Stimulated activated CD4-positive, alpha-beta T cell treated with anti-CD3 and anti-CD28 coated beads, TNF-alpha, amount 100 ng/mL, for 4 hours (primary cell): ENCODE measurements around the gene ARL4A.
"Not testable (repeated sequence)": the region's sequence is repeated elsewhere in the genome, so short reads cannot be mapped to it uniquely, and the experiment has no call there.

ENCODE experiments used
- DNase-seq, 3 experiments: peaks; one replicate each; pipeline ENCODE4 v3.0.0-alpha.2; 2020; ENCODE audit warnings: low read depth in 3 of 3

Gene ARL4A

GRCh38 chr7:12686891-12687717, at the start of gene ARL4A:
Gene ARL4A (plus strand): TSS chr7:12687633. CDS start chr7:12688255, 622 bp downstream.
- peak; percentile 68 to 75 (median 69) for DNase-seq

GRCh38 chr7:12637819-12638592, 49.4 kb upstream of the ARL4A start:
- no peak for DNase-seq

- no peak for DNase-seq
Observed at GRCh38 chr7:12638851-12639456, 48.5 kb upstream of the ARL4A start.

GRCh38 chr7:12640299-12641096, 46.9 kb upstream of the ARL4A start:
- DNase-seq, result no peak

GRCh38 chr7:12641196-12641595, 46.2 kb upstream of the ARL4A start:
- DNase-seq, result no peak

- DNase-seq, result no peak
Observed at GRCh38 chr7:12642508-12642907, 44.9 kb upstream of the ARL4A start.

GRCh38 chr7:12643001-12643643, 44.3 kb upstream of the ARL4A start:
- DNase-seq, result no peak

- no peak for DNase-seq
Observed at GRCh38 chr7:12643644-12644043, 43.8 kb upstream of the ARL4A start.

GRCh38 chr7:12645212-12645611, 42.2 kb upstream of the ARL4A start:
- not testable (repeated sequence) for DNase-seq

- DNase-seq, result no peak
Observed at GRCh38 chr7:12646139-12646538, 41.3 kb upstream of the ARL4A start.

DNA sequence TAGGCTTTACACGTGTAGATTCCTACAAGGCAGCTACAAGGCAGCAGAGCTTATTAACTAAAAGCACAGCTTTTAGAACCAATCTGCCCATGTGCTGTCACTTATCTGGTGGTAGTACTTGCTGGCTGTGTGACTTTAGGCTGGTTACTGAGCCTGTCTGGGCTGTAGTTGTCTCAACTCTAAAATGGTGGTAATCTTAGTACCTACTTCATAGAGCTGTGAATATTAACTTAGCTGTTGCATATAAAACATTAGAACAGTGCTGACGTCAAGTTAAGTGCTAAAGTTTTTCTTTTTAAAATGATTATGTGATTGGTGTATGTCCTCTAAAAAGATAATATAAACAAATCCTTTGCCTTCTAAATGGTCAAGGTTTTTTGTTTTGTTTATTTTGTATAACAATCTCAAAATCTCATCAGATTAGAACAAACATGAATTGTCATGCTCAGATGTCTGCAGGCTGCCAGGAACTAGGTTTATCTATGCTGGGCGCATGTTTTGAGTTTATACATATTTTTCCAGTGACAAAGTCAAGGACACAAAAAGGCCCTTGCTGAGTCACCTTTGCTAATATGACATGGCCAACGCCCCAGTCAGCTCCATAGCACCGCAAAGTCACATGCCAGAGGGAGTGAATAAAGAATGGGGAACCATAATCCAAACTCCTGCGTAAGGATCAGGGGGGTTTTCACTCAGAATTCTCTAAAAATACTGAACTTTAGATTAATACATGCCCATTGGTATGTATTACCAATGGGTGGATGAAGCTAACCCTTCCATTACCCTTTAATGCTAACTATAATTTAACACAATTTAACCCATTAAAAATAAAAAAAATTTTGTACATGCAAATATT, 39.8 kb upstream of the ARL4A start:
- no peak for DNase-seq

DNA sequence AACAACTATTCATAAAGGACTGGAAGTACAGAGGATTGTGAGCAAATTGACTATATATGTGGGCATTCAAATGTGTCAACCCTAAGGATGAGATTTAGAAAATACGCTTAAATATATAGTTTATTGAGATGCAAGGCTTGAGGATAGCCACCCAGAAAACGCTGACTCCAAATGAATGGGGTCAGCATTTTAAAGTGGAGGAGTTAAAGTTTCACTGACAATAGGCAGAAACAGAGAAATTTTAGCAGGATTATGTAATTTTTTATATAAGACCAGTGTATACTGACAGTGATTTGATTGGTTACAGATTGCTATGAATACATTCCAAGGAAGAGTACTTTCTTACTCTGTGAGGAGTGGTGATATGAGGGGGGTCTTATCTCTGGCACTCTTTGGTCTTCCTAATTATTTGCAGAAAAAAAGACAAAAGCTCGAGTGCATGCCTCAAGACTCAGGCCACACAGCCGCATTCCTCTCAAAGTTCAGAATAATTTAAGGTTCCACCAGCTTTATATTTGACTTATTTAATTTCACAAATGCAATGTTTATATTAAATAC, 38.6 kb upstream of the ARL4A start:
- no peak for DNase-seq

DNA sequence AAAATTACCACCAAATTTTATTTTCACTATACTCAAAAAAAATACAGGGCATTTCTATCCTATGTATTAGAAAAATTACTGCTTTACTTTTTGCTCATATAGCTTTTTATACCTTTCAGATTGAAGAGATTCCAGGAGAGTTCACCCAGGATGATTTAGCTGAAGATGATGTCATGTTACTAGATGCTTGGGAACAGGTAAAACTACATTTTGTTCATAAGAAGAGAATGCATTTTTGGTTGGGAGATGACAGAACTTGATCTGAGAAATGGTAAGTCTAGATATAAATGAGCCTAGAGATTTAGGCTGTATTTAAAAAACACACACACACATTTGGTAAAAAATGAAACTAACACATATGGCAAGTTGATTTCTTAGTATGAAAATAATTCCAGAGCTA, 38.1 kb upstream of the ARL4A start:
- DNase-seq, result no peak

DNA sequence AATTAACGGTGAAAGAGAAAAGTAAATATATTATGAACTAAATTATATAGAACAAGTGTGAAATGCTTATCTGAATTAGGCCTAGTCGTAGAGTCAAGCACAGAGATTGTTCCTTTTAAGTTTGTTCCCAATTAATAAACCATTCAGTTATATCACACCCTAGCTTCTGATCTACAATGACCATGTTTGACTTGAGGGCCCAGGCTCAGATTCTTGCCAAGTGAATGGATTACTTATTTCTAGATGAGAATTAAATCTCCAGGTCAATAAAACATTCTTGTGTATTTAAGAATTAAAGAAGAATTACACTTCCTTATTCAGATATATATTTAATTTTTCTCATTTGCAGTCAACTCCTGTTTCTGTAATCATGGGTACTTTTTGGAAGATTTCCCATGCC, 37.4 kb upstream of the ARL4A start:
- no peak for DNase-seq

DNA sequence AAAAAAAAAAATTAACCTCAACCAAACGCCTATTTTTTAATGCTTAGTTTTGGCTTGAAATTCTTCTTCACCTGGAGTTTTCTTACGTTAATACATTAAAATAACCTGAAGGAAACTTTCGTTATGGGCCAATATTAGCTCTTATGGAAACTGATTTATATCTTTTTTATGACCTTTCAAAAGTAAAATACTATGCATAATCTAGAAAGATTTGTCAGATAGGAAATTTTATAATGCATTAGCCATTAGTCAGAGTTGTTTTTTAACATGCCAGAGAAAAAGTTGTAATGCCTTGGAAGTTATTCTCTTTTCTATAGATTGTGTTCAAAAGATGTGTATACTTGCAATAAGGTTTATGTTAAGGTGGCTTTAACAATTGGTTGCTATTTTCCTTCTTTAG, 34.3 kb upstream of the ARL4A start:
- no peak for DNase-seq

GRCh38 chr7:12653518-12653917, 33.9 kb upstream of the ARL4A start:
- no peak for DNase-seq

DNA sequence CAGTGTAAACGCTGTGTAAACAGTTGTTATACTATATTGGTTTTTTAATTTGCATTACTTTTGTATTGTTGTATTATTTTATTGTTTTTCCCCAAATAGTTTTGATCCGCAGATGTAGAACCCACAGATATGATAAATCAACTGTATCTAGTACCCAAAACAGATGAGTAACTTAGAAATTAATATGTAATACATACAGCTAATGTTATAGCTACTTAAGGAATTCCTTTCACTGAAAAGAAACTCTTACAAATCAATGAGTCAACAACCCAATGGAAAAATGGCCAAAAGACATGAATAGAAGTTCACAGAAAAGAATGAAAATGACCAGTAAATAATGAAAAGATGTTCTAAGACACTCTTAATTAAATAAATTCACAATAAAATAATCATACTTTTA, 32.3 kb upstream of the ARL4A start:
- DNase-seq, result no peak

GRCh38 chr7:12660423-12660822, 27.0 kb upstream of the ARL4A start:
- DNase-seq, result not testable (repeated sequence)

- not testable (repeated sequence) for DNase-seq
Observed at GRCh38 chr7:12660986-12661385, 26.4 kb upstream of the ARL4A start.

GRCh38 chr7:12661581-12661980, 25.9 kb upstream of the ARL4A start:
- no peak for DNase-seq
